Small intestine (tissue), 7 donors: ENCODE measurements around the gene ERCC1. TPM values are rescaled to one million over a fixed set of nuclear protein-coding genes. Genes with fewer than 3 reads are reported as not detected.

Experiments
- DNase-seq, 2 donors: peaks; one replicate each; pipeline versions ENCODE4 v3.0.0 to v3.0.0-alpha.2; 2013
- FAIRE-seq: peaks from 2 replicates; lab custom pipeline; 2012; peaks lifted over from hg19 to GRCh38; lab: Jason Lieb, UNC
- H3K27ac ChIP-seq, 3 donors: one replicate each; pipeline ENCODE4 v1.5.1; 2013; ENCODE audit warnings: low read length in 2 of 3, mild to moderate bottlenecking in 2 of 3, control low read depth in 1 of 3, inconsistent platforms in 1 of 3, low read depth in 1 of 3, moderate library complexity in 1 of 3
- H3K27me3 ChIP-seq, 3 donors: one replicate each; pipeline ENCODE4 v1.6.1; 2013; ENCODE audit warnings: low read length in 3 of 3, inconsistent platforms in 1 of 3; ENCODE audit not compliant: control insufficient read depth in 3 of 3, insufficient read depth in 3 of 3
- H3K36me3 ChIP-seq, 3 donors: one replicate each; pipeline ENCODE4 v1.6.1; 2013; ENCODE audit warnings: low read length in 3 of 3, inconsistent platforms in 1 of 3, low read depth in 1 of 3, mild to moderate bottlenecking in 1 of 3, moderate library complexity in 1 of 3; ENCODE audit not compliant: control insufficient read depth in 3 of 3, insufficient read depth in 2 of 3
- H3K4me1 ChIP-seq, 3 donors: one replicate each; pipeline ENCODE4 v1.6.1; 2013; ENCODE audit warnings: low read length in 2 of 3, inconsistent platforms in 1 of 3, low read depth in 1 of 3, mild to moderate bottlenecking in 1 of 3, moderate library complexity in 1 of 3; ENCODE audit not compliant: control insufficient read depth in 3 of 3, insufficient read depth in 2 of 3
- H3K4me3 ChIP-seq, 3 donors: one replicate each; pipeline ENCODE4 v1.5.1; 2013; ENCODE audit warnings: low read length in 3 of 3, control low read depth in 1 of 3, inconsistent platforms in 1 of 3, low read depth in 1 of 3, mild to moderate bottlenecking in 1 of 3, moderate library complexity in 1 of 3
- H3K9me3 ChIP-seq, 2 donors: one replicate each; pipeline ENCODE4 v1.6.1; 2013; ENCODE audit warnings: low read depth in 1 of 2, low read length in 1 of 2; ENCODE audit not compliant: control insufficient read depth in 2 of 2, insufficient read depth in 1 of 2
- WGBS, 3 donors: extraction: QIAGEN DNeasy Blood & Tissue Kit; methylation state at CpG; one replicate each; pipeline ENCODE4 v1.1.7; 2013; 5-methylcytosine and 5-hydroxymethylcytosine counted together
- polyA plus RNA-seq, 4 donors: library from polyadenylated mRNA; stranded (reverse) in 3 of 4; unstranded in 1 of 4; fragments of 200-250 nt in 3 of 4; fragments of 120-200 nt in 1 of 4; gene quantifications; one replicate each; pipeline versions ENCODE4 v1.2.1 to v1.2.3, GENCODE V29; 2013
- donor health status: healthy with polysubstance abuse.
- donor health status: control.
- donor health status: control.
- donor health status: Bipolar disorder and iron deficiency.
- donor health status: healthy.

Gene ERCC1
- polyA plus RNA-seq, 4 donors, result 30.3 to 55.0 (median 37.5) TPM

- peaks cover 0 to 16% (median 0%) of the 10 kb centered on the region in 3 donors for H3K36me3 ChIP-seq
- peaks cover 0 to 20% (median 4%) of the 10 kb centered on the region in 3 donors for H3K4me1 ChIP-seq
- no peaks in the 10 kb centered on the region for H3K9me3 ChIP-seq
- peaks cover 0 to 26% (median 0%) of the 10 kb centered on the region in 3 donors for H3K27me3 ChIP-seq
- DNase-seq (peak; percentile 92 to 95), FAIRE-seq (no peak)
- peak within 1 kb of the TSS; percentile 55 to 66 (median 58) for H3K4me3 ChIP-seq
- WGBS, 3 donors, result 3 to 9% (median 6%) methylated on average over 43 to 46 of the region's 46 CpGs
- H3K27ac ChIP-seq, result peak within 1 kb of the TSS; percentile 68 to 92 (median 88)
Measured at GRCh38 chr19:45404557-45405434, 18.9 kb downstream of the ERCC1 start, which contains the start of gene PPP1R13L. Gene PPP1R13L, minus strand, starts transcription at chr19:45405069. Its CDS starts 6,751 bp downstream, at chr19:45398318.

GRCh38 chr19:45403781-45404556 lies 19.7 kb downstream of the ERCC1 start:
- Histone ChIP-seq H3K36me3 (peaks cover 0 to 13% (median 0%) of the 10 kb centered on the region in 3 donors), H3K4me1 (peaks cover 0 to 20% (median 4%) of the 10 kb centered on the region in 3 donors), H3K4me3 (peak overlapping the region; percentile 37 to 66 (median 58)), H3K27me3 (peaks cover 0 to 26% (median 0%) of the 10 kb centered on the region in 3 donors), H3K9me3 (no peaks in the 10 kb centered on the region), H3K27ac (peak overlapping the region in 1 of 3 donors; percentile 92)
- DNase-seq (peak; percentile 71 to 74), FAIRE-seq (no peak)
- WGBS, 3 donors, result 19 to 21% (median 21%) methylated on average over 25 of the region's 25 CpGs

DNA sequence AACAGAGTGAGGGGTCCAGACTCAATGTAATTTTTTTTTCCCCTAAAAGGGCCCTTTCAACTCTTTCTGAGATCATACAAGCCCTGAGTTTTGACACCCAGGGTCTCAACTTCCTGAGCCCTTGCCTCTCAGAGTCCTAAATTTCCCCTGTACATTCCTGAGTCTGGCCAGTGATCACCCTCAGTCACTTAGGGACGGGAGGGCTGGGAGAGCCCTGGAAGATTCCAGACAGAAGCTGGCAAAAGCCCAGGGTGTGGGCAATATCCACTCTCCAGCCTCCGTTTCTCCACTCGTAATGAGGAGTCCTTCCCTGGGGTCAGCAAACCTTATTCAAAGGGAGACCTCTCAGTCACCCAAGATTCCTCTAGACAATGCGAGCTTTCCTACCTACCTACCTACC lies 20.4 kb downstream of the ERCC1 start:
- no peak for FAIRE-seq
- H3K27me3 ChIP-seq, result peaks cover 0 to 26% (median 0%) of the 10 kb centered on the region in 3 donors
- peaks cover 0 to 24% (median 4%) of the 10 kb centered on the region in 3 donors for H3K4me1 ChIP-seq
- WGBS, 3 donors, result 67 to 78% (median 72%) methylated on average over 4 of the region's 4 CpGs
- peaks cover 0 to 12% (median 0%) of the 10 kb centered on the region in 3 donors for H3K36me3 ChIP-seq
- no peak overlapping the region for H3K27ac ChIP-seq
- no peaks in the 10 kb centered on the region for H3K9me3 ChIP-seq
- H3K4me3 ChIP-seq, result no peak overlapping the region
- DNase-seq, result no peak

DNA sequence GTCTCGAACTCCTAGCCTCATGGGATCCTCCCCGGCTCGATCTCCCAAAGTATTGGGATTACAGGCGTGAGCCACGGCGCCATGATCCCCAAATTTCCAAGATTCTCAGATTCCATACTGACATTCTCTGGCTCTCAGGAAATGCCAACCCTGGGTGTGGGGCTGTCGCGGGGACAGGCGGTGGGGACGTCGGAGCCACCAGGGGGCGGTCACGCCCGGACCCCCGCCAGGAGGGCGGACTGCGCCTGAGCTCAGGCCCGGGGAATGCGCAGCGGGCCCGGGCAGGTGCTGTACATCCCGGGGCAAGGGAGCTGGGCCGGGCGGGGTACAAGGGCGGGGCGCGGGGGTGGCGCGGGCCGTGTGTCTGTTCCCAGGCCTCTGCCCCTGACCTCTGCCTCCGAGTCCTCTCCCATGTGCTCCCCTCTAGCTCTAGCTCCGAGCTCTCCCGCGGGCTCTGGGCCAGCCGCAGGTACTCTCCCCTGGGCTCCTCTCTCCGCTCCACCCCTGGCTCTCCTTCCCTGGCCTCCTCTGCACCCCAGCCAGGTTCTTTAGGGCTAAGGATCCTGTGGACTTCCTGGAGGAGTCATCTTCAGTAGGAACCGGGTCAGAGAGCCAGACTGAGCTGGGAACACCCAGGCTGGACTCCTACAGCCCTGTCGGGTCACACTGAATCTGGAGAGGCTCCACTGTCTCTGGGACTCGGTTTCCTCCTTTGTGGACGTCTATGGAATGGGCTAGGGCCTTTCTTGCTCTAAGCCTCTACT lies 21.2 kb downstream of the ERCC1 start:
- peaks cover 0 to 30% (median 4%) of the 10 kb centered on the region in 3 donors for H3K4me1 ChIP-seq
- FAIRE-seq, result no peak

DNA sequence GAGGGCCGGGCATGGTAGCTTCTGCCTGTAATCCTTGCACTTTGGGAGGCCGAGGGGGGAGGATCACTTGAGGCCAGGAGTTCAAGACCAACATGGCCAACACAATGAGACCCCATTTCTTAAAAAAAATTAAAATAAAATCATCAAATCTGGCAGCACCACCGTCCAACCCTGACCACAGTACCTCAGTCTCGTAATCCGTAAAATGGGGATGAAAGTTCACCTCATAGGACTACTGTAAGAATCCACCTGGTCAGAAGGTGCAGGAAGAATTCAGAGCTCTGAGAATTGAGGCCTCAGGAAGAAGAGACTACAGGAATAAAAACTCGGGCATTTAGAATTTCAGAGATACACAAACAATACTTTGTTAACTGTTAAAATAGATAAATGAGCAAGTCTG lies 21.9 kb downstream of the ERCC1 start:
- H3K36me3 ChIP-seq, result peaks cover 0 to 11% (median 0%) of the 10 kb centered on the region in 3 donors
- no peaks in the 10 kb centered on the region for H3K9me3 ChIP-seq
- H3K27ac ChIP-seq, result no peak overlapping the region
- WGBS, 3 donors, result 78 to 91% (median 90%) methylated on average over 6 of the region's 6 CpGs
- H3K4me3 ChIP-seq, result no peak overlapping the region
- FAIRE-seq (no peak), DNase-seq (no peak)
- H3K4me1 ChIP-seq, result peaks cover 0 to 30% (median 0%) of the 10 kb centered on the region in 3 donors
- peaks cover 0 to 31% (median 0%) of the 10 kb centered on the region in 3 donors for H3K27me3 ChIP-seq

More for the DNA sequence above, 21.2 kb downstream of the ERCC1 start:
- H3K9me3 ChIP-seq, result no peaks in the 10 kb centered on the region
- peaks cover 0 to 11% (median 0%) of the 10 kb centered on the region in 3 donors for H3K36me3 ChIP-seq
- DNase-seq, result peak; percentile 75 to 78
- H3K4me3 ChIP-seq, result peak overlapping the region in 1 of 3 donors; percentile 12
- H3K27me3 ChIP-seq, result peaks cover 0 to 31% (median 0%) of the 10 kb centered on the region in 3 donors
- WGBS, 3 donors, result 10 to 17% (median 12%) methylated on average over 31 to 40 of the region's 40 CpGs
- peak overlapping the region in 2 of 3 donors; percentile 5 to 43 for H3K27ac ChIP-seq

- FAIRE-seq (no peak), DNase-seq (no peak)
- Histone ChIP-seq H3K36me3 (peaks cover 0 to 11% (median 2%) of the 10 kb centered on the region in 3 donors), H3K4me3 (no peak overlapping the region), H3K27me3 (peaks cover 0 to 29% (median 0%) of the 10 kb centered on the region in 3 donors), H3K9me3 (no peaks in the 10 kb centered on the region), H3K4me1 (peaks cover 0 to 22% (median 0%) of the 10 kb centered on the region in 3 donors), H3K27ac (no peak overlapping the region)
- 92 to 95% (median 93%) methylated on average over 6 of the region's 6 CpGs for WGBS, 3 donors
Measured at GRCh38 chr19:45400192-45400591, 23.5 kb downstream of the ERCC1 start.

DNA sequence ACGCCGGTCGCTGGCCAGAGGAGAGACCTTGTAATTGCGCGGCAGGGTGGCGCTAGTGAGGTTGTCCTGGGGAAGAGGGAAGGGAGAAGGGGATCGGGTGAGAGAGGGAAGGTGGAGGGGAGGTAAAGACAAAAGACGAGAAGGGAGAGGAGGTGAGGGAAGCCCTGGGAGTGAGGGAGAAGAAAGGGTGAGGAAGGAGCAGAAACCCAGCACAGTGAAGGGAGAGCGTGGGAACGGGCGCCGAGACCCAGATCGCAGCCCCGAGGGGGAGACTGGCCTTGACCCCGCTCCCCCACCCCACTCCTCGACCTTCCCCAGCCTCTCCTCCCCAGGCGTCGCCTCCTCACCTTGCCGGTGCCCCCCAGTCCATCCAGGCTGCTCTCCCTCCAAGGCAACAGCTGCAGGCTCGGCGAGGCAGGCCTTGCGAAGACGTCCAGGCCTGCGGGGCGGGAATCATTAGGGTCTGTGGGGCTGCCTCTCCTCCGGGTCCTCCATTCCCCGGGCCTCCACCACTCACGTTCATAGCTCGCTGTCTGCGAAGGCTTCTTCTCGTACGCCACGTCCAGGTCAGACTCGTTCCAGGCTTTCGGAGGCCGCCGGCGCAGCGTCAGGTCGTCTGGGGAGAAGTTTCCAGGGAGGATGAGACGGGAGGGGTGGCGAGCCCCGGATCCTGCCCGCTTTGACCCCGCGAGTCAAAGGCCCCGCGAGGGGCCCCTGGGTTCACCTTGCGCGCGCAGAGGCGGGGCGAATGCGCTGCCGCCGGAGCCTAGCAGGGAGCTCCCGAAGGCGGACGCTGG lies 27.7 kb downstream of the ERCC1 start:
- Histone ChIP-seq H3K36me3 (peaks cover 0 to 15% (median 2%) of the 10 kb centered on the region in 3 donors), H3K27ac (no peak overlapping the region), H3K4me3 (no peak overlapping the region), H3K9me3 (no peaks in the 10 kb centered on the region), H3K4me1 (peaks cover 0 to 10% (median 0%) of the 10 kb centered on the region in 3 donors), H3K27me3 (peaks cover 0 to 4% (median 0%) of the 10 kb centered on the region in 3 donors)
- no peak for DNase-seq
- 62 to 85% (median 77%) methylated on average over 45 to 59 of the region's 59 CpGs for WGBS, 3 donors
- no peak for FAIRE-seq
